Measurements from ENCODE around the gene SLC35E2B.
"Not testable (repeated sequence)": the region's sequence is repeated elsewhere in the genome, so short reads cannot be mapped to it uniquely, and the experiment has no call there.

SLC35E2B gene

DNA sequence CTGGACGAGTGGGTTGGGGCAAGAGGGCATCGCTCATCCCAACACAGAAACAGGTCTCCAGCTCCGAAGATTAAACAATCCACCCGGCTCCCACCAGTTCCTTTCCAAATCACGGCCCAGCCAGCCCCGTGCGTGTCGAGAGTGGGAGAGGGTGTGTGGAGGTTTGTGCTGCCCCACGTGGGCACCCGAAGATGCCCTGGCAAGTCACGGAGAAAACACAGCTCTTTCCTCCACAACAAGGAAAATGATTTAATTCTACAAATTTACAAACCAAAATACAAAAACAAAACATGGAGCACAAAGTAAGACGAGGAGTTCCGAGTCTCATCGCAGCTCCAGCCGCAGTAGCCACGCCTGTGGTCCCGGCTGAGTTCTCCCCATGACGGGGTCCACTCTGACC lies 9.9 kb upstream of the SLC35E2B start:
- DNase-seq = not testable (repeated sequence)

DNA sequence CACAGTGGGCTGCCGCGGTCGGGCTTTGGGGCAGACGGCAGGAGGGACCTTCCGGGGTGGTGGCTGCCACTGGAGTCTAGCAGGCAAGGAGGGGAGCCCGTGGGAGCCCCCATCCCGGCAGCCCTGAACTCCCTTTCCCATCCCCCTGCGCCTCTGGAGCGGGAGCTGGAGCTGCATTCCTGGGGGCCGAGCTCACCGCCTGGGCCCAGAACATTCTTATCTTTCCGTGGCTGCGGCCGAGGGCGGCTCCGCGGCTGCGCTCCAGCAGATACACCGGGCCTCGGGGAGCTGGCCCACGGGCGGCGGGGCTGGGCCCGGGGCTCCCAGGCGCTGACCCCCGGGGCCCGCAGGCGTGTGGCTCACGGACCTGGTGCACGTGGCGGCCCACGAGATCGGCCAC lies 8.0 kb upstream of the SLC35E2B start:
- DNase-seq = not testable (repeated sequence)

DNA sequence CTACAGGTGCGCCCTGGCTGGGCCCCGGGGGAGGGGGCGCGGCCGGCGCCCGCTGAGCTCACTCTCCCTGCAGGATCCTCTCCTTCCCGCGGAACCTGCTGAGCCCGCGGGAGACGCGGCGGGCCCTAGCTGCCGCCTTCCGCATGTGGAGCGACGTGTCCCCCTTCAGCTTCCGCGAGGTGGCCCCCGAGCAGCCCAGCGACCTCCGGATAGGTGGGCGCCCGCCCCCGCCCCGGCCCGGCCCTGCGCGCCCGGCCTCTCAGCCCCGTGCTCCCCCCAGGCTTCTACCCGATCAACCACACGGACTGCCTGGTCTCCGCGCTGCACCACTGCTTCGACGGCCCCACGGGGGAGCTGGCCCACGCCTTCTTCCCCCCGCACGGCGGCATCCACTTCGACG lies 7.5 kb upstream of the SLC35E2B start:
- not testable (repeated sequence) for DNase-seq

DNA sequence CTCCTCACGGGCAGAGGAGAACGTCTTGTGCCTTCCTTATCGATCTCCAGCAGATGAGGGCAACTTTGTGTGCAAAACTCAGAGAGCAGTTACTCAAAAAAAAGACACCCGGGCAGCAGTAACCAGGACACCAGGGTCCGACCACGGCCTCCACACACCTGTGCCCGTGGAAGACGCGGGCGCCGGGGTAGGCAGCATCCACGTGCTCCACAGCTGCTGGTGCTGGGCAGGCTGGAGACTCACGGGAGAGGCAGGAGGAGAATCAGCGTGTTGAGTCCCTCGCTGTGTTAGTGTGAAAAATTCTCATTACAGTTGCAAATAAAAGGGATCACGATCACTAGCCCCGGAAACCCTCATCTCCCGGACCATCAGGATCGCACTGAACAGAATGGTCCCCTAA lies 6.5 kb upstream of the SLC35E2B start:
- DNase-seq = not testable (repeated sequence)

DNA sequence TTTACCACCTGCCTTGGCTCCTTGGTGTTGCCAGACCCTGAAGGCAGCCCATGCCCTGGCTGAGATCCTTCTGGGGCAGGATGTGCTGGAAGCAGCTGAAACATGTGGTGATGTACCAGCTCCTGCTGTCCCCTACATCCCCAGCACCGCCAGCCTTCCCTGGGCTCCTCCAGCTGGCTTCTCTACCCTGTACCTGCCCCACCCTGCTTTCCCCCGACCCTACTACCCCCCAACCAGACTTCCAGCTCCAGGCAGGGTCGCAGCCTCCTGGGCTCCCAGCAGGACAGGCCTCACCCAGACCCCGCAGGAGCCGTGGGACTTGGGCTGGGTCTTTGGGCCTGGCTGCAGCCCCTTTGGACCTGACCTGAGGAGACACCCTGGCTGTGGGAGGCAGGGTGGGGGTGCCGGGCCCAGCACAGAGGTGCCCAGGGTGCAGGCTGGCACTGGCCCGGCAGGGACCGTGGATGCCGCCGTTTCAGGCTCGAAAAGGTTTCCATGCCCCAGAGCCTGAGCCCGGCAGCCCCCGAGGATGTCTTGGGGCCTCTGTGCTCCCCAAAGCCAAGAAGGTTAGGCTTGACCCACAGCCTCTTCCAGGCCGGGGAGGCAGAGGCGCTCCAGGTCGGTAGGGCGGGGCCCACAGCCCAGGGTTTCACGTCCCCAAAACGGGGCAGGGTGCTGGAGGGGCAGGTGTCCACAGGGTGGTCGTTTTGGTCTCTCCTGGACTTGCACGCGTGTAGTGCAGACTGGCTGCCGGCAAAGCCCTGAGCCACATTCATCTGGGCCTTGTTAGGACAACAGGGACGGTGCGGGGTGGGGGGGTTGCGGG lies 5.0 kb upstream of the SLC35E2B start:
- DNase-seq = not testable (repeated sequence)

DNA sequence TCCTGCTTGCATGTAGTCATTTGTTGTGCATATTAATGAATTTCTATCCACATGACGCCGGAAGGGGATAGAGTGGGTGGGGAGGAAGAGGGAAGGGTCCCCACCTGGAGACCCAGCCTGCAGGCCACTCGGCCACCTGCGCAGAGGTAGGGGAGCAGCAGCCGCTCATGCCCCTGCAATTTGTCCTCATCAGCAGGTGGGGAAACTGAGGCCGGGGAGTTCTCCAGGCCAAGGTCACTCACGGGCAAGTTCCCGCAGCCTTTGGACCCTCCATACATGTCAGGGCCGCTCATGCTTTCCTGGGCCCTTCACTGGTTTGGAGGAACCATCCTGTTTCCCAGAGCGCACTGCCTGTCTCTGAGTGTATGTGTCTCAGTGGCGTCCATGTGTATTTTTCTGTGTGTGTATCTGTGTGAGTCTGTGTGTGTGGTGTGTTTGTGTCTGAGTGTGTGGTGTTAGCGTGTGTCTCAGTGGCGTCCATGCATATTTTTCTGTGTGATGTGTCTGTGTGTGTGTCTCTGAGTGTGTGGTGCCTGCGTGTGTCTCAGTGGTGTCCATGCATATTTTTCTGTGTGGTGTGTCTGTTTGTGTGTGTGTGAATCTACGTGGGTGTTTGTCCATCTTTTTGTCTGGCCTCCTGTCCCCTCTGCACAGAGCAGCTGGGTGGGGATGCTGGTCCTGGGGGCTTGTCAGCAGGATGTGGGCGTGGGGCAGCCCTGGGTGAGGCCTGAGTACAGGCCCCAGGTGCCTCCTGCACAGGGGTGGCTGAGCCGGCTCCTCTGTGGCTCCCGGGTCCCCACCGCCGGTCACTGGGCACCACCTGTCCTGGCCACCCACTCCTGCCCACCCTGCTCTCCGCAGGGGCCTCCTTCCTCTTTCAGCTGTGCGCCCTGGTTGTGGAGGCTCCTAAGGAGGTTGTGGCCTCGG lies 4.1 kb upstream of the SLC35E2B start:
- not testable (repeated sequence) for DNase-seq

DNA sequence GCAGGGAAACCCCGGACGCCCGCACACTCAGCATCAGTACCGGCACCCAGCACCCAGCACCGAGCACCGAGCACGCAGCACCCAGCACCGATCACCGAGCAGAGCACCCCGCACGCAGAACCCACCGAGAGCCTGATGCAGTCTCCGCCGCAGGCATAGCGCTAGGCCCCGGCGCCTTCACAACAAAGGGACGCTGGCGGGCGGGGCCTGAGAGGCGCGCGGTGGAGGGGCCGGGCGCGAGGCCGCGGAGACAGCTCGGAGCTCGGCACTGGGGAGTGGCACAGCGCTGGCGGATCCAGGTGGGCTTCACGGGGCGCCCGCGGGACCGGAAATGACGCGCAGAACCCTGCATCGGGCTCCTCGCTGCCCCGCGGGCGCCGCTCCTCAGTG lies 276 bp downstream of the SLC35E2B start:
- peak; percentile 74 for DNase-seq

DNA sequence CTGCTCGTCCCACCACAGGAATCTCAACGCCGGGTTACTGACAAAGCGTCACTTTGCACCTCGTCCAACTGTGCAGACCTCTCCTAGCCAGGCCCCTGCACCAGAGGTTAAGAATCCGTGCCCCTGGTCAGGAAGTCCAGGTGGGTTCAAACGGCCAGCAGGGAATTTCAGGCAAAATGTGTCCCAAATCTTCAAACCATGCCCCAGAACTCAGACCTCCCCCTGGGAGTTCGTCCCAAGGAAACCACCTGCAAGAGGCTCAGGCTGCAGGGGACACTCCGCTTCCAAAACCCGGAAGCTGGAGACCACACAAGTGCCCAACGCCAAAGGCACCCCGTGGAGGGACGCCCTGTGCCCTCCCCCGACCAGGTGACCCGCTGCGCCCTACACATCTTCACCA lies 1.2 kb downstream of the SLC35E2B start:
- not testable (repeated sequence) for DNase-seq

DNA sequence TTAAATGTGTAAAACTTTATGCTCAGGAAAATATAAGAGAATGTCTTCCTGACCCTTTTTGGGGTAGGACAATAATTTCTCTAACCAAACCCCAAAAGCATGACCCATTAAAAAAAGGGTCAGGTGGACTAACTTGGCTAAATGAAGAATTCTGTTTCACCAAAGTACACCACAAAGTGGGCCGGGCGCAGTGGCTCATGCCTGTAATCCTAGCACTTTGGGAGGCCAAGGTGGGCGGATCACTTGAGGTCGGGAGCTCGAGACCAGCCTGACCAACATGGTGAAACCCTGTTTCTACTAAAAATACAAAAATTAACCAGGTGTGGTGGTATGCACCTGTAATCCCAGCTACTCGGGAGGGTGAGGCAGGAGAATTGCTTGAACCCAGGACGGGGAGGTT lies 3.1 kb downstream of the SLC35E2B start:
- not testable (repeated sequence) for DNase-seq

DNA sequence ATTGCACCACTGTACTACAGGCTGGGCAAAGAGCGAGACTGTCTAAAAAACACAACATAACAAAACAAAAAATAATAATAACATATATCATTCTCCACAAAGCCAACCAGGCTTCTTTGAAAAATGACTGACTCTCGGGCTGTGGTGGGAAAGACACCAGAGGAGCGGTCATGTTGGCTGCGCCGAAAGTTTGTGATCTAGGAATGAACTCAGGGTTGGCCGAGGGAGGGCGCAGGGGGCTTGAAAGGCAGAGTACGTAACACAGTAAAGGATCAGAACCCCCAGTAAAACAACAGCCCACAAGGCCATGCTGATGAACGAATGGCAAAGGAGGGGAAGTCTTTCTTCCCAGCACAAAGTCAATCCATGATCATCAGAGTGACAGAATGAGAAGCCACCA lies 4.7 kb downstream of the SLC35E2B start:
- DNase-seq = no peak

DNA sequence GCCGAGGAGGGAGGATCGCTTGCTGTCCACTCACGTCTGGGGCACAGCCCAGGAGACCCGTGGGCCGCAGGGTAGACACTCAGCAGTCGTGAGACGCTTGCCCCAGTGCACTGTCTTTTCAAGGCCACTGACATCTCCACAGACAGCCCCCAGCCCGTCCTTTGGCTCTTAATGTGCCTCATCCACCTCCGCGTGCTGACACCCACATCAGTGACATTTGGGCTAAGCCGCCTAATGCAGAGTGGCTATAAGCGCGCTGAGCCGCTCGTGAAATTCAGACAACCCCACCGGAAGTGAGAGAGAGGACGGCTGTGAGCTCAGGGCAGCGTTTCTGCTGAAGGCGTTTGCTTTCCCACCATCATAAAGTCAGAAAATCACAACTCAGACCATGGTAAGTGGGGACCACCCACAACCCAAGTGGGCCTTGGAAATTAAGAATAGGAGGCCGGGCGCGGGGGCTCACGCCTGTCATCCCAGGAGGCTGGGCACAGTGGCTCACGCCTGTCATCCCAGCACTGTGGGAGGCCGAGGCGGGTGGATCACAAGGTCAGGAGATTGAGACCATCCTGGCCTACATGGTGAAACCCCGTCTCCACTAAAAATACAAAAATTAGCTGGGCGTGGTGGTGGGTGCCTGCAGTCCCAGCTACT lies 8.4 kb downstream of the SLC35E2B start:
- no peak for DNase-seq

DNA sequence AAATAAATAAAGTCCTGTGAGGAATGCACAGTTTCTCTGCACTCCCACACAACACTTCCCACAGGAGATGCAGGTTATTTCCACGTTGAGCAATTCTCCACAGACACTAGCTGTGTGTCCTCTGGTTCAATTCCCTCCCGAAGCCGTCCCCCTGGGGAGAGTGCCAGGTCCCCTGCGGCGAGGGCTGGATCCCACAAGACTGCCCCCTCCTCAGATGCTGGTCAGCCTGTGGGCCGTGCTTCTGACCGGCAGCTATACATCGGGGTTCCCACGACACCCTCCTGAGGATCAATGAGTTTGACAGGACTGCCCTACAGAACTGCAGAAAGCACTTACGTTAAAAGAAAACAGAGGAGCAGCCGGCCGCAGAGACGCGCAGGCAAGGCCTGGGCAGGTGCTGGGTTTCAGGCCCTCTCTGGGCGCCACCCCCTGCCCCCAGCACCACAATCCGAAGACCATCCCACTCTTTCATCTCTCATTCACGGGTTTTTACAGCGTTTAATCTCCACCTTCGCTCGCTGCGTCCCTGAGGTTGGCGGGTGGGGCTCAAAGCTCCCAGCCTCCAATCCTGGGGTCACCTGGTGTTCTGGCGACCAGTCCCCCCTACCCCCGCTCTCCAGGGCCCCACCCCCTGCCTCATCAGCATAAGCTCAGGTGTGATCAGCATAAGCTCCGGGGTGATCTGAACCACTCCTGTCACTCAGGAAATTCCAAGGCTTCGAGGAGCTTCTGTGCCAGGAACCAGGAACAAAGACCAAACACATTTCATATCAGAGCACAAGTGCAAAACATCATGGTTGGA lies 9.3 kb downstream of the SLC35E2B start:
- no peak for DNase-seq

DNA sequence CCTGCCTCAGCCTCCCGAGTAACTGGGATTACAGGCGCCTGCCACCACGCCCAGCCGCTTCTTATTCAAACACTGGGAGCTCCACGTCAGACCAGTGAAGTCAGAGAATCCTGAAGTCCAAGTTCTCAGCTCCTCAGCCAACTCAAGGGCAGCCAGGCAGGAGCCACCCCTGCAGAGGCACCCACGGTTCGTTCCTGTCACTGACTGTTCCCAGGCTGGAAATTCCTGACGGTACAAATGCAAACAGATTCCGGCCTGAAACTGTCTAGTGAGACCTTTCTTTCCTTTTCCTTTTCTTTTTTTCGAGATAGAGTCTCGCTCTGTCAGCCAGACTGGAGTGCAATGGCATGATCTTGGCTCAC lies 11.7 kb downstream of the SLC35E2B start:
- DNase-seq = no peak

DNA sequence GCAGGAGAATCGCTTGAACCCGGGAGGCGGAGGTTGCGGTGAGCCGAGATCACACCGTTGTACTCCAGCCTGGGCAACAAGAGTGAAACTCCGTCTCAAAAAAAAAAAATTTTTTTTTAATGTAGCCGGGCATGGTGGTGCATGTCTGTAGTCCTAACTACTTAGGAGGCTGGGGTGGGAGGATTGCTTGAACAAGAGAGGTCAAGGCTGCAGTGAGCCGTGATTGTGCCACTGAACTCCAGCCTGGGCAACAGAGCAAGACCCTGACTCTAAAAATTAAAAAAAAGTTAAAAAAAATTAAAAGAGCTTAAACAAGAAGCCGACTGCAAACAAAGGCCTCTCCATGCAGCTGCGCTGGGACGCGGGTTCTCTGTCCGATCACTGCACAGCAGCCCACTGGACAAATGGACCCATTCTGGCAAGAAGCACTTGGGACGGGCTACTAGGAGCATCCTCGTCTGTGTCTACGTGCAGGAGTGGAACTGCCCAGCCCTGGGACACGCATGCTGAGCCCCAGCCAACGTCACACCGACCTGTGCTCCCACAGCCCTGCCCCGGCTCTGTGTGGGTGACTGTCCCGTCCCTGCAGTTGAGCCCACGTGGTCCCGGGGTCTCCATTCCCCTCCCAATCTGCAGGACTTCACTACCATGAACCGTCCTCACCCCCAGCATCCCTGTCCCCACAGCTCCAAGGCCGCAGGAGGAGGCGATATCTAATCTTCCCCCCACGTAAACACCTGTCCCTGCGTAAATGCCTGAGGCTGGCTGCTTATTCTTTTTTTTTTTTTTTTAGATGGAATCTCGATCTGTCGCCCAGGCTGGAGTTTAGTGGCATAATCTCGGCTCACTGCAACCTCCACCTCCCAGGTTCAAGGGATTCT lies 12.3 kb downstream of the SLC35E2B start:
- DNase-seq = no peak

DNA sequence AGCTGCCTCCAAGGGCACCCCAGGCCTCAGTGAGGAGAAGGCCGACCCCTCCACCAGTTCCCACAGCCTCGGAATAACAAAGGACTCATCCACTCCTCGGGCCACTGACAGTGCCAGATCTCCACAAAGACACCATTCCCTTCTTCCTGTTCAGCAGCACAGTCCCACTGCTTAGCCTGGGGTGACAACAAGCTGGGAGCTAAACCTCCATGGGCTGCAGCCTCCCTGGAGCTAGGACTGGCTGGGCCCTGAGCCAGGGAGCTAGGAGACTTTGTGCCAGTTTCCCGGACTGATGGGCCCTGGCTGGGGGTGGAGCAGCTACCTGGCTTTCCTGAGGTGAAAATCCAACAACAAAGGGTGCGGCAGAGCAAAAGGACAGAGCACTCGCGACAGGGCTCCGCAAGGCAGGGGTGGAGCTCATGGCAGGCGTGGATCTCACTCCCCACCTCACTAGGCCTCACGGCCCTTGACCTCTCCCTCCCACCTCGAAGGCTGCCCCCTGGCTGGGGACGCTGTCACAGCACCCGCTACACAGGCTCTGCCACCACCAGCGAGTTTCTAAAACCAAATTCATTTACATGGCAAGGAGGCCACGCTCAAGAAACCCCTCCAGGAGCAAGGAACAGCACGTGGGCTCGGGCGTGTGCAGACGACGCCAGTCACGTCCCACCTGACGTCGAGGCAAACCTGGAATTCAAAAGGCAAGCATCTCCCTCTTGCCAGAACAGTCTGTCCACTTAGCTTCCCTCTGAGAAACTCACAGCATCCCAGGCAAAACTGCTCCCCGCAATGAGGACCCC lies 13.8 kb downstream of the SLC35E2B start:
- DNase-seq = no peak

DNA sequence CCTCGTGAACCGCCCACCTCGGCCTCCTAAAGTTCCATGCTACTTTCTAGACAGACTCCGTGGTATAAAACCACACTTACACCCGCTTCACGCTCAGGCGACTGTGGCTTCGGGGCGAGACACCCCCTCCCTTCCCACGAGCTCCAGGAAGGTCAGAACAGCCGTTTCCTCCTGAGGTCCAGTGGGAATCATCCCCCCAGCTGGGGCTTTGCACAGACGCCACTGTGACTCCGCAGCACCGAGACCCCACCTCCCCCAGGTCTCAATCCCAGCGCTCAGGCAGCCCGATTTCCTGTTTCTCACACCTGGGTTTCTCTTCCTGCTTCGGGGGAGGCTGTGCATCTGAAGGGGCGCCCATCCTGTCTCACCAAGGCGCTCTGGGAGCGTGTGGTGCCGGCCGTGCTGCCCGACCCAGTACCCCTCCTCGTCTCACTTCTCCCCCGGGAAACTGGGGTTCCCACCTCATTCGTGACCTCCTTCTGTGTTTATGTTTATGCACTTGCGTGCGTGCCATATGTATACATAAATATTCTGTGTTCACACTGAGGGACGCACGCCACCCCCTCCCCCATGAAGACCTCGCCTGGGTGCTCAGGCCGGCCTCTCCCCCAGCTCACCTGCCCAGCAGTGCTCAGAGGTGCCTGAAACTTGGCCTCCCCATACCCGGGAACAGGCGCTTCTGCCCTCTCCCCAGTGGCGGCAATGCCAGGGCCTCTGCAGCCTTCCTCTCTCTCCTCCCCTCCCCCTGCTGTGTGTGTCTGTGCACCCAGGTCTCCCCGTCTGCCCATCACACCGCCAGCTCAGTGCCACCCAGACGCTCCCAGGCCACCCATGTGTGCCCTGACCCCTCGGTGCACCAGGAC lies 14.6 kb downstream of the SLC35E2B start:
- no peak for DNase-seq

DNA sequence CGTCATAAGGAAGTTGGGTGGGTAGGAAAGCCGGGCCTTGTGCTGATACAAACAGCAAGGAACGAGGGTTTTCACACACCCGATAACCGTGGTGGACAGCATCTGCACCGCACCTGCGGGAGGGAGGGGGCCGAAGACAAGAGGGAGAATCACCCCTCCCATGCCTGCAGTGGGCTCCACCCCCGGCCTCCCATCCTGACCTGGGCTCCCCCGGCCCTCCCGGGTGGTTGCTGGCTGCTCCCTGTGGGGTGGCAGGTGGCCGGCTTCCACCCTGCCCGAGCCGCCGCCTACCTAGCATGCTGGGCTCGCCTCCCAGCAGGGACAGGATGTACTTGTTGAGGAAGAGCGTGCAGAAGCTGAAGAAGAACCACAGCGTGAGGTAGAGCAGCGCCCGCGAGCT lies 16.5 kb downstream of the SLC35E2B start:
- not testable (repeated sequence) for DNase-seq

DNA sequence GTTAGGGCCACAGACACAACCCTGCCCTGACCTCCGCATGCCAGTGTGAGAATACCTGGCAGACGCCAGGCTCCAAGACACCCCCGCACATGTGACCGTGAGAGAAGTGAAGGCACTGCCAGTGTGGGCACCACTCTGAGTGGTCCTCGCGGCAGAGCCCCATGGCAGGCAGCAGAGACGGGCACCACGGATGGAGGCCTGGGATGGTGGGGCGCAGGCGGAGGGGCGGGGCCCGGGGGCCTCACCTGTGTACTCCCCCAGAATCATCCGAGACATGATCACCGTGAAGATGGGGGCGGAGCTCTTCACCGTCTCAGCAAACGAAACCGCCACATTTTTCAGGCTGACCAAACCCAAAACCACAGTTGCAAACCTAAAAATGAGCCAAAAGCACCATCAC lies 17.4 kb downstream of the SLC35E2B start:
- not testable (repeated sequence) for DNase-seq

DNA sequence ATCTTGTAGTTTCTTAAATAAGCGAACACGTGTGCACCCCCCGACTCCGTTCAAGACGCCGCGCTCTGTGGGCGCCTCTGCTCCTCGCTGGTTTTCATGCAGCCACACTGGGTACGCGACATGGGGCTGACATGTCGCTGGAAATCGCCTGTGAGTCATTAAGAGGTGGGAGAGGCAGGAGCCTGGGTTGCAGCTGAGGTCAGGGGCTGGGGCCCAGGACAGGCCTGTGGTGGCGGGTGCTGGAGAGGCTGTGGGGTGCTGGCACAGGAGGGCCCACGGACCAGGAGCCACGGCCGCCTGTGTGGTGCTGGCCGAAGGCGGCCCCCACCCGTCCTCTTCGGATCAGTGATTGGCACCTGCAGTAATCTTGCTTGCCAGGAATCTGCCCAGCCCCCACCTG lies 17.8 kb downstream of the SLC35E2B start:
- DNase-seq = not testable (repeated sequence)
